H1 (cell line): Measurements from ENCODE around the gene OR4E1.

Source experiments
- HDAC6 ChIP-seq: IDR thresholded peaks from one replicate; pipeline ENCODE4 v1.7.1; 2012; ENCODE audit warnings: low read depth, mild to moderate bottlenecking, inconsistent platforms, low read length, moderate library complexity
- JUND ChIP-seq: IDR thresholded peaks from 2 replicates; pipeline ENCODE4 v1.6.1; 2011; ENCODE audit warnings: mild to moderate bottlenecking, improper control_type of control experiment, low read length
- POLR2A ChIP-seq, 2 experiments: IDR thresholded peaks; 1 replicate in 1 of 2; 2 replicates in 1 of 2; pipeline ENCODE4 v1.6.1; 2011; ENCODE audit warnings: low read depth in 2 of 2, low read length in 2 of 2, mild to moderate bottlenecking in 2 of 2; ENCODE audit errors: control extremely low read depth in 1 of 2
- RAD21 ChIP-seq, 2 experiments: IDR thresholded peaks in 1 of 2; conservative IDR thresholded peaks in 1 of 2; 2 replicates each; pipeline ENCODE4 v1.6.1; 2011; ENCODE audit warnings: low read depth in 2 of 2, low read length in 2 of 2, improper control_type of control experiment in 1 of 2, inconsistent platforms in 1 of 2, mild to moderate bottlenecking in 1 of 2, moderate library complexity in 1 of 2
- SIN3A ChIP-seq, 2 experiments: IDR thresholded peaks in 1 of 2; conservative IDR thresholded peaks in 1 of 2; 2 replicates each; pipeline ENCODE4 v1.6.1; 2011 to 2012; ENCODE audit warnings: low read length in 2 of 2, improper control_type of control experiment in 1 of 2, low read depth in 1 of 2, mild to moderate bottlenecking in 1 of 2
- SP1 ChIP-seq: IDR thresholded peaks from 2 replicates; pipeline ENCODE4 v1.6.1; 2011; ENCODE audit warnings: low read depth, low read length
- SP2 ChIP-seq: IDR thresholded peaks from 2 replicates; pipeline ENCODE4 v1.6.1; 2012; ENCODE audit warnings: mild to moderate bottlenecking, low read length, inconsistent platforms
- USF2 ChIP-seq: IDR thresholded peaks from 2 replicates; pipeline ENCODE4 v1.6.1; 2011; ENCODE audit warnings: low read length, improper control_type of control experiment
- YY1 ChIP-seq: IDR thresholded peaks from 2 replicates; pipeline ENCODE4 v1.6.1; 2011; ENCODE audit warnings: low read depth, mild to moderate bottlenecking, low read length
- TF ChIP-seq, protein P1 (sequence below), 3 experiments: IDR thresholded peaks; 1 replicate in 2 of 3; 2 replicates in 1 of 3; pipeline versions ENCODE4 v1.5.1 to v1.6.1; 2011; ENCODE audit warnings: low read length in 3 of 3, mild to moderate bottlenecking in 3 of 3, inconsistent platforms in 2 of 3, low read depth in 1 of 3, moderate library complexity in 1 of 3; ENCODE audit not compliant: insufficient read depth in 1 of 3; ENCODE audit errors: control extremely low read depth in 1 of 3
- TF ChIP-seq, protein P2 (sequence below): IDR thresholded peaks from 2 replicates; pipeline ENCODE4 v1.6.1; 2012; ENCODE audit warnings: inconsistent platforms

DNA sequence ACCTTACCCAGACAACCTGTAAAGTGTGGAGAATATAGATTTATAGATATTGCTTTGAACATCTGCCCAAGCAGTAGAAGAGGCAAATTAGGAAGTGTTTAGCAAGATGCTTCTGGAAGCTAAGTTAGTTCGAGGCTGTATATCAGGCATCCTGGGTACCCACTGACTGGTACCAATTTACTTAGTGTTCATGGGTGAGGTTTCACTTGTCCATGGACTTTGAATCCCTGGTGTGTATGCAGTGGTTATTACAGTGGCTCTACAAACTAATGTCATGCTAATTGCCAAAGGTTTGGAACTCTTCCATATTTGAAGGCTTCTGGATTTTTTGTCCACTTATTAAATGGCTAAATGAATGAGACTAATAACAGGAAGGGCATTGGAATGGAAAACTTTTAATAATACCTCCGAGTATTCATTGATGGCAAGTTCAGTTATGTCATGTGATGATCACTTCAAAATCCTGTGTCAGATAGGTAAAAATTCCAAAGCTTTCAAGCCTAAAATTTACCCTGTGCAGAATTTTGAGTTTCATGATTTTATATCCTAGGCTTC lies 20.2 kb downstream of the OR4E1 start, which contains the start of gene OR4E2:
- TF ChIP-seq, protein P1, sequence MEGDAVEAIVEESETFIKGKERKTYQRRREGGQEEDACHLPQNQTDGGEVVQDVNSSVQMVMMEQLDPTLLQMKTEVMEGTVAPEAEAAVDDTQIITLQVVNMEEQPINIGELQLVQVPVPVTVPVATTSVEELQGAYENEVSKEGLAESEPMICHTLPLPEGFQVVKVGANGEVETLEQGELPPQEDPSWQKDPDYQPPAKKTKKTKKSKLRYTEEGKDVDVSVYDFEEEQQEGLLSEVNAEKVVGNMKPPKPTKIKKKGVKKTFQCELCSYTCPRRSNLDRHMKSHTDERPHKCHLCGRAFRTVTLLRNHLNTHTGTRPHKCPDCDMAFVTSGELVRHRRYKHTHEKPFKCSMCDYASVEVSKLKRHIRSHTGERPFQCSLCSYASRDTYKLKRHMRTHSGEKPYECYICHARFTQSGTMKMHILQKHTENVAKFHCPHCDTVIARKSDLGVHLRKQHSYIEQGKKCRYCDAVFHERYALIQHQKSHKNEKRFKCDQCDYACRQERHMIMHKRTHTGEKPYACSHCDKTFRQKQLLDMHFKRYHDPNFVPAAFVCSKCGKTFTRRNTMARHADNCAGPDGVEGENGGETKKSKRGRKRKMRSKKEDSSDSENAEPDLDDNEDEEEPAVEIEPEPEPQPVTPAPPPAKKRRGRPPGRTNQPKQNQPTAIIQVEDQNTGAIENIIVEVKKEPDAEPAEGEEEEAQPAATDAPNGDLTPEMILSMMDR (IDR thresholded peaks at IDR 0.05; ENCODE audit: control extremely low read depth in 1 of 3, insufficient read depth in 1 of 3, low read depth in 1 of 3, low read length in 3 of 3) = no peak
- TF ChIP-seq SP2 (no peak), YY1 (no peak), JUND (no peak), RAD21 (IDR thresholded peaks at IDR 0.05 in 1 of 2, conservative IDR thresholded peaks at IDR 0.05 in 1 of 2; ENCODE audit: low read depth in 2 of 2, low read length in 2 of 2) (no peak), SP1 (no peak), POLR2A (IDR thresholded peaks at IDR 0.05; ENCODE audit: control extremely low read depth in 1 of 2, low read depth in 2 of 2, low read length in 2 of 2) (no peak), SIN3A (conservative IDR thresholded peaks at IDR 0.05 in 1 of 2, IDR thresholded peaks at IDR 0.05 in 1 of 2; ENCODE audit: low read depth in 1 of 2, low read length in 2 of 2) (no peak), USF2 (no peak), HDAC6 (no peak)
- TF ChIP-seq, protein P2, sequence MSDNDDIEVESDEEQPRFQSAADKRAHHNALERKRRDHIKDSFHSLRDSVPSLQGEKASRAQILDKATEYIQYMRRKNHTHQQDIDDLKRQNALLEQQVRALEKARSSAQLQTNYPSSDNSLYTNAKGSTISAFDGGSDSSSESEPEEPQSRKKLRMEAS = no peak
